Measurements from ENCODE around the gene CRIM1. TPM values are rescaled to one million over a fixed set of nuclear protein-coding genes. Genes with fewer than 3 reads are reported as not detected.

CRIM1 gene
- total RNA-seq, 1 experiment from 2014 or later = 24.1 TPM

DNA sequence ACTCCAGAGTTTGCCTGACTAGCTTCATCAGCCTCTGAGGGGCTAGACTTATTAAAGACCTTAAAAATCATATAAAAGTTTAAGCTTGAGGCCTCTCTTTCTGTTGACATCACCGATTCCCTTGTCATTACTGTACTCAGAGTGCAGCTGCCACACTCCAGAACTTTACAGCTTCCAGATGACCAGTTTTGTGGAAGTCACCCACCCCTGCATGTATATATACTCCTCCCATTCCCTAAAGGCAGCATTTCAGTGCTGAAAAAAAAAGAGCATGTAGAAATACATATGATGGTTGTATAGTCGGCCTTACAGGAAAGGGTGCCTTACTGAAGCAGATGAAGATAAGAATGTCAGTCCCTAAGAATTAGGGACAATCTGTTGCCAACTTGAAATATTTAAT is 125.1 kb downstream of the CRIM1 start:
- ChIA-PET POLR2A (no interaction called here), CTCF (no interaction called here)
- H3K4me1 Mint-ChIP-seq = peaks cover 21% of the 10 kb centered on the region
- DNase-seq (ENCODE audit: low spot score) = no peak
- peaks cover 8% of the 10 kb centered on the region for H3K9me3 Mint-ChIP-seq
- no peak for TF ChIP-seq ZNF671 (CRISPR knock-in tag; IDR thresholded peaks at IDR 0.05)
- no peak for TF ChIP-seq ZNF416 (CRISPR knock-in tag; IDR thresholded peaks at IDR 0.05)
- TF ChIP-seq HMGA2 (CRISPR knock-in tag; IDR thresholded peaks at IDR 0.05) = no peak
- TF ChIP-seq GRHL2 (CRISPR knock-in tag; IDR thresholded peaks at IDR 0.05; ENCODE audit: insufficient replicate concordance, severe bottlenecking) = no peak
- TF ChIP-seq, protein P1, sequence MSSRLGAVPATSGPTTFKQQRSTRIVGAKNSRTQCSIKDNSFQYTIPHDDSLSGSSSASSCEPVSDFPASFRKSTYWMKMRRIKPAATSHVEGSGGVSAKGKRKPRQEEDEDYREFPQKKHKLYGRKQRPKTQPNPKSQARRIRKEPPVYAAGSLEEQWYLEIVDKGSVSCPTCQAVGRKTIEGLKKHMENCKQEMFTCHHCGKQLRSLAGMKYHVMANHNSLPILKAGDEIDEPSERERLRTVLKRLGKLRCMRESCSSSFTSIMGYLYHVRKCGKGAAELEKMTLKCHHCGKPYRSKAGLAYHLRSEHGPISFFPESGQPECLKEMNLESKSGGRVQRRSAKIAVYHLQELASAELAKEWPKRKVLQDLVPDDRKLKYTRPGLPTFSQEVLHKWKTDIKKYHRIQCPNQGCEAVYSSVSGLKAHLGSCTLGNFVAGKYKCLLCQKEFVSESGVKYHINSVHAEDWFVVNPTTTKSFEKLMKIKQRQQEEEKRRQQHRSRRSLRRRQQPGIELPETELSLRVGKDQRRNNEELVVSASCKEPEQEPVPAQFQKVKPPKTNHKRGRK (CRISPR knock-in tag; IDR thresholded peaks at IDR 0.05; ENCODE audit: borderline replicate concordance) = no peak
- TF ChIP-seq SMAD4 (CRISPR knock-in tag; IDR thresholded peaks at IDR 0.05) = no peak
- no peaks in the 10 kb centered on the region for H3K27me3 Mint-ChIP-seq (ENCODE audit: low read depth)
- ATAC-seq = no peak
- H3K36me3 Mint-ChIP-seq = peaks cover 62% of the 10 kb centered on the region
- no peak overlapping the region for H3K4me3 Mint-ChIP-seq
- H3K27ac Mint-ChIP-seq = peak overlapping the region; percentile 25; the same call in 1 of the 2 replicates

DNA sequence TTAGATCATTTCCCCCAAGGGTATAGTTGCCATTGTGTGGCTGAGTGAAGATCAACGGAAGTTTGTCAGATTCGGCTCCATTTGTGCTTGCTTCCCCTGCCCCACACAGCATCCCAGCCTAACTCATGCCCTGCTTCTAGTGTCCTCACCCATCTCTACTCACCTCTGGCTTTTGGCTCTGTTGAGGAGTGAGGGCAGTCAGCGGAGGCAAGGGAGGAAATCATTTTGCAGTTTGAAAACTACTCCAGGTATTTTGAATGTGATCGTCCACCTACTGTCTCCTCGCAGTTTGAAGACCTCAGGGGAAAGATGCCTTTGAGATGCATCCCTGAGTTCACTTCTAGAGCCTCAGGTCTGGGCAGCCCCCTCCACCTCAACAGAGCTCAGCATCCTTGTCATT is 126.1 kb downstream of the CRIM1 start:
- CTCF ChIA-PET = no interaction called here
- DNase-seq (ENCODE audit: low spot score) (no peak), ATAC-seq (no peak)
- Mint-ChIP-seq H3K36me3 (peaks cover 51% of the 10 kb centered on the region), H3K27ac (peak overlapping the region; percentile 7; the same call in 1 of the 2 replicates), H3K4me1 (peaks cover 29% of the 10 kb centered on the region), H3K9me3 (no peaks in the 10 kb centered on the region), H3K4me3 (no peak overlapping the region), H3K27me3 (ENCODE audit: low read depth) (no peaks in the 10 kb centered on the region)
- POLR2A ChIA-PET = no interaction called here
- TF ChIP-seq FOXJ3 (CRISPR knock-in tag; IDR thresholded peaks at IDR 0.05; ENCODE audit: borderline replicate concordance) = no peak
- no peak for TF ChIP-seq KAT7 (CRISPR knock-in tag; IDR thresholded peaks at IDR 0.05; ENCODE audit: borderline replicate concordance)
- no peak for TF ChIP-seq ZNF121 (CRISPR knock-in tag; IDR thresholded peaks at IDR 0.05)

DNA sequence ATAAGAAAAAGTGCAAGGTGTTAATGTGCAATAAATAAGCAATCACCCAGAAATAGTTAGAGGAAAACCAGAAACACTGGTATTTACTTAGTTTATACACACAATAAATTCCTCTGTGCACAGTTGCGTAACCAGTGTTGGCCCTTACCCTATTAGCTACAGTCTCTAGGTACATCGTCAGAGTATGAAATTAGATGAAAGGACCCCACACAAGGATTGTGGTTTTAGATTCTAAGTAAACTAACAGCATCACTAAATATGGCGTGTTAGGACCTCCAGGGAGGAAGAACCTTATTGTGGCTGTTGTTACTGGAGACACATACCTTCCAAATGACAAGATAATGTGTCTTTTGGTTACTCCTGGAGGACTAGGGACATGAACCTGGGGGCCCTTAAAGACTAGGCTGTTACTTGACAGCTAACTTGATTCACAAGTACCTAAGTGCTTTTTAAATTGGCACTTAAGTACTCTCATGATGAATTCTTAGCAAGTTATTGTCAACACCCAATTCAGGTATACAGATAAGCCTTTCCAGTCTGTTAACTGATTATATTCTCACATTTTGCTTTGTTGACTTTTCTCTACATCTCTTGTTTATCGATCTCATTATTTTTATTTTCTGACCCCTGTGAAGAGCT is 127.1 kb downstream of the CRIM1 start:
- Mint-ChIP-seq H3K4me3 (no peak overlapping the region), H3K27me3 (ENCODE audit: low read depth) (no peaks in the 10 kb centered on the region), H3K27ac (no peak overlapping the region), H3K36me3 (peaks cover 41% of the 10 kb centered on the region), H3K9me3 (no peaks in the 10 kb centered on the region), H3K4me1 (peaks cover 29% of the 10 kb centered on the region)
- TF ChIP-seq GABPB1 (CRISPR knock-in tag; IDR thresholded peaks at IDR 0.05) (peak; percentile 43; the same call in 1 of the 2 replicates), ETV6 (CRISPR knock-in tag; IDR thresholded peaks at IDR 0.05) (no peak)
- ATAC-seq (no peak), DNase-seq (ENCODE audit: low spot score) (no peak)
- POLR2A ChIA-PET = no interaction called here
- CTCF ChIA-PET = no interaction called here

DNA sequence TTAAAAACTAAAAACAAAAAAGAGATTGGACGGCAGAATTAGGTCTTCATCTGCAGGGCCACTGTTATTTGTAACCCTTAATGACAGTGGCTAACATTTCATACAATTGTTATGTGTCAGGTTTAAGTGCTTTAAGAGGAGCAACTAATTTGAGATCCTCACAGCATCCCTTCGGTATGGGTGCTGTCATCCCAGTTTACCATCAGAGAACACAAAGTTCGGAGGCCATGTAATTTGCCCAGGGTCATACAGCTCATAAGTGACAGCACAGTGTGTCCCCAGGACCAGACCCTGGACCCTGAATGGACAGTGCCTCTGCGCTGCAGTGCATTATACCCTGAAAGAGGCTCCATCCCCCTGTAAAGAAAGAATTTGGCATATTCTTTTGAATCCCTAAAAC is 127.7 kb downstream of the CRIM1 start:
- ChIA-PET POLR2A (no interaction called here), CTCF (no interaction called here)
- no peak overlapping the region for H3K4me3 Mint-ChIP-seq
- no peak overlapping the region for H3K27ac Mint-ChIP-seq
- no peaks in the 10 kb centered on the region for H3K9me3 Mint-ChIP-seq
- H3K27me3 Mint-ChIP-seq (ENCODE audit: low read depth) = no peaks in the 10 kb centered on the region
- no peak for ATAC-seq
- peaks cover 29% of the 10 kb centered on the region for H3K4me1 Mint-ChIP-seq
- peaks cover 36% of the 10 kb centered on the region for H3K36me3 Mint-ChIP-seq
- no peak for DNase-seq (ENCODE audit: low spot score)
- TF ChIP-seq RORB (CRISPR knock-in tag; IDR thresholded peaks at IDR 0.05) (no peak), TCF7 (CRISPR knock-in tag; IDR thresholded peaks at IDR 0.05; ENCODE audit: low read depth) (no peak), SP1 (CRISPR knock-in tag; conservative IDR thresholded peaks at IDR 0.05) (no peak), NFATC4 (CRISPR knock-in tag; IDR thresholded peaks at IDR 0.05) (no peak), FOXP1 (CRISPR knock-in tag; IDR thresholded peaks at IDR 0.05; ENCODE audit: borderline replicate concordance) (no peak), TEAD1 (CRISPR knock-in tag; IDR thresholded peaks at IDR 0.05) (no peak), CBFB (CRISPR knock-in tag; IDR thresholded peaks at IDR 0.05; ENCODE audit: low read depth) (no peak), ZNF219 (CRISPR knock-in tag; IDR thresholded peaks at IDR 0.05; ENCODE audit: borderline replicate concordance) (no peak)
- TF ChIP-seq, protein P2, sequence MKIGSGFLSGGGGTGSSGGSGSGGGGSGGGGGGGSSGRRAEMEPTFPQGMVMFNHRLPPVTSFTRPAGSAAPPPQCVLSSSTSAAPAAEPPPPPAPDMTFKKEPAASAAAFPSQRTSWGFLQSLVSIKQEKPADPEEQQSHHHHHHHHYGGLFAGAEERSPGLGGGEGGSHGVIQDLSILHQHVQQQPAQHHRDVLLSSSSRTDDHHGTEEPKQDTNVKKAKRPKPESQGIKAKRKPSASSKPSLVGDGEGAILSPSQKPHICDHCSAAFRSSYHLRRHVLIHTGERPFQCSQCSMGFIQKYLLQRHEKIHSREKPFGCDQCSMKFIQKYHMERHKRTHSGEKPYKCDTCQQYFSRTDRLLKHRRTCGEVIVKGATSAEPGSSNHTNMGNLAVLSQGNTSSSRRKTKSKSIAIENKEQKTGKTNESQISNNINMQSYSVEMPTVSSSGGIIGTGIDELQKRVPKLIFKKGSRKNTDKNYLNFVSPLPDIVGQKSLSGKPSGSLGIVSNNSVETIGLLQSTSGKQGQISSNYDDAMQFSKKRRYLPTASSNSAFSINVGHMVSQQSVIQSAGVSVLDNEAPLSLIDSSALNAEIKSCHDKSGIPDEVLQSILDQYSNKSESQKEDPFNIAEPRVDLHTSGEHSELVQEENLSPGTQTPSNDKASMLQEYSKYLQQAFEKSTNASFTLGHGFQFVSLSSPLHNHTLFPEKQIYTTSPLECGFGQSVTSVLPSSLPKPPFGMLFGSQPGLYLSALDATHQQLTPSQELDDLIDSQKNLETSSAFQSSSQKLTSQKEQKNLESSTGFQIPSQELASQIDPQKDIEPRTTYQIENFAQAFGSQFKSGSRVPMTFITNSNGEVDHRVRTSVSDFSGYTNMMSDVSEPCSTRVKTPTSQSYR (CRISPR knock-in tag; IDR thresholded peaks at IDR 0.05) = no peak
- TF ChIP-seq, protein P3, sequence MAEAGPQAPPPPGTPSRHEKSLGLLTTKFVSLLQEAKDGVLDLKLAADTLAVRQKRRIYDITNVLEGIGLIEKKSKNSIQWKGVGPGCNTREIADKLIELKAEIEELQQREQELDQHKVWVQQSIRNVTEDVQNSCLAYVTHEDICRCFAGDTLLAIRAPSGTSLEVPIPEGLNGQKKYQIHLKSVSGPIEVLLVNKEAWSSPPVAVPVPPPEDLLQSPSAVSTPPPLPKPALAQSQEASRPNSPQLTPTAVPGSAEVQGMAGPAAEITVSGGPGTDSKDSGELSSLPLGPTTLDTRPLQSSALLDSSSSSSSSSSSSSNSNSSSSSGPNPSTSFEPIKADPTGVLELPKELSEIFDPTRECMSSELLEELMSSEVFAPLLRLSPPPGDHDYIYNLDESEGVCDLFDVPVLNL (CRISPR knock-in tag; IDR thresholded peaks at IDR 0.05; ENCODE audit: borderline replicate concordance, low read depth) = no peak
- TF ChIP-seq, protein P4, sequence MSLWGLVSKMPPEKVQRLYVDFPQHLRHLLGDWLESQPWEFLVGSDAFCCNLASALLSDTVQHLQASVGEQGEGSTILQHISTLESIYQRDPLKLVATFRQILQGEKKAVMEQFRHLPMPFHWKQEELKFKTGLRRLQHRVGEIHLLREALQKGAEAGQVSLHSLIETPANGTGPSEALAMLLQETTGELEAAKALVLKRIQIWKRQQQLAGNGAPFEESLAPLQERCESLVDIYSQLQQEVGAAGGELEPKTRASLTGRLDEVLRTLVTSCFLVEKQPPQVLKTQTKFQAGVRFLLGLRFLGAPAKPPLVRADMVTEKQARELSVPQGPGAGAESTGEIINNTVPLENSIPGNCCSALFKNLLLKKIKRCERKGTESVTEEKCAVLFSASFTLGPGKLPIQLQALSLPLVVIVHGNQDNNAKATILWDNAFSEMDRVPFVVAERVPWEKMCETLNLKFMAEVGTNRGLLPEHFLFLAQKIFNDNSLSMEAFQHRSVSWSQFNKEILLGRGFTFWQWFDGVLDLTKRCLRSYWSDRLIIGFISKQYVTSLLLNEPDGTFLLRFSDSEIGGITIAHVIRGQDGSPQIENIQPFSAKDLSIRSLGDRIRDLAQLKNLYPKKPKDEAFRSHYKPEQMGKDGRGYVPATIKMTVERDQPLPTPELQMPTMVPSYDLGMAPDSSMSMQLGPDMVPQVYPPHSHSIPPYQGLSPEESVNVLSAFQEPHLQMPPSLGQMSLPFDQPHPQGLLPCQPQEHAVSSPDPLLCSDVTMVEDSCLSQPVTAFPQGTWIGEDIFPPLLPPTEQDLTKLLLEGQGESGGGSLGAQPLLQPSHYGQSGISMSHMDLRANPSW (CRISPR knock-in tag; conservative IDR thresholded peaks at IDR 0.05; ENCODE audit: low read depth) = no peak
- TF ChIP-seq, protein P5, sequence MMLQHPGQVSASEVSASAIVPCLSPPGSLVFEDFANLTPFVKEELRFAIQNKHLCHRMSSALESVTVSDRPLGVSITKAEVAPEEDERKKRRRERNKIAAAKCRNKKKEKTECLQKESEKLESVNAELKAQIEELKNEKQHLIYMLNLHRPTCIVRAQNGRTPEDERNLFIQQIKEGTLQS (CRISPR knock-in tag; conservative IDR thresholded peaks at IDR 0.05) = no peak
